ENCODE data around the gene DNAH7.
"Not testable (repeated sequence)": the region's sequence is repeated elsewhere in the genome, so short reads cannot be mapped to it uniquely, and the experiment has no call there.

DNAH7 gene

GRCh38 chr2:195709901-195710806 lies 358.5 kb downstream of the DNAH7 start:
- DNase-seq, result no peak

DNA sequence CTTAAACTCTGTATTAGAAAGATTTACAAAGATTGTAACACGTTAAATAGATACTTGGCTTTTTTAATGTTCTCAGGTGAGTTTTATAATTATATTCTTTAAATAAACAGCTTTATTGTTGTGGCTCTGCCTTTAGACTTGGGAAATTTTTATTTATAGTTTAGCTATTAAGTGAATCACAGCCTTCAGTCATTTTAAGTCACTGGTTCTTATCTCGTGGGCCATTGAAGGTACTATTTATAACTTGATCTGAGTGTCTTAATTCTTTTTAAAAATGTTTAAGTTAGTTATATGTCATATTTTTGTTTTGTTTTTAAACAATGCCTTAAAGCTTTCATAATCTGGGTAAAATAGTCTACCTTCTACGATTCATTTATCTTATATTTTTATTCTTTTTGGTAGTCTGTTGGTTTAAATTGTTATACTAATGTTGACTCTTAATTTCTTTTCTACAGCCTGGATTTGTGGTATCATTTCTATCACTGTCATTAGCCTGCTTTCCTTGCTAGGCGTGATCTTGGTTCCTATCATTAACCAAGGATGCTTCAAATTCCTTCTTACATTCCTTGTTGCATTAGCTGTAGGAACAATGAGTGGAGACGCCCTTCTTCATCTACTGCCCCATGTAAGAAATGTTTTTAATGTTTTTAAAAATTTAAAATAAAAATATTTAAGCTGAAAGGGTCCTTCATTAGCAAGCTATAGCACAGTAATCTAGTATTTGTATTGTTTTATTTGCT lies 362.3 kb downstream of the DNAH7 start:
- DNase-seq, result no peak

DNA sequence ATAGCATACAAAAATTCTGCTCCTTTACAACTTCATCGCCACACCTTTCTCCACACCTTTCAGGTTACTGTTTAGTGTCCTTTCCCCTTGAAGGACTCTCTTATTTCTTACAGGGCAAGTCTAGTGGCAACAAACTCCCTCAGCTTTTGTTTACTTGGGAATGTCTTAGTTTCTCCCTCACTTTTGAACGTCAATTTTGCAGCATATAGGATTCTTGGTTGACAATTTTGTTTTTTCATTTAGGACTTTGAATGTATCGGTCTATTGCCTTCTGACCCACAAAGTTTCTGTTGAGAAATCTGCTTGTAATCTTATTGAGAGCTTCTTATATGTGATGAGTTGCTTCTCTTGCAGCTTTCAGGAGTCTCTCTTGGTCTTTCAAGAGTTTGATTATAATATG lies 368.2 kb downstream of the DNAH7 start:
- DNase-seq, result no peak

DNA sequence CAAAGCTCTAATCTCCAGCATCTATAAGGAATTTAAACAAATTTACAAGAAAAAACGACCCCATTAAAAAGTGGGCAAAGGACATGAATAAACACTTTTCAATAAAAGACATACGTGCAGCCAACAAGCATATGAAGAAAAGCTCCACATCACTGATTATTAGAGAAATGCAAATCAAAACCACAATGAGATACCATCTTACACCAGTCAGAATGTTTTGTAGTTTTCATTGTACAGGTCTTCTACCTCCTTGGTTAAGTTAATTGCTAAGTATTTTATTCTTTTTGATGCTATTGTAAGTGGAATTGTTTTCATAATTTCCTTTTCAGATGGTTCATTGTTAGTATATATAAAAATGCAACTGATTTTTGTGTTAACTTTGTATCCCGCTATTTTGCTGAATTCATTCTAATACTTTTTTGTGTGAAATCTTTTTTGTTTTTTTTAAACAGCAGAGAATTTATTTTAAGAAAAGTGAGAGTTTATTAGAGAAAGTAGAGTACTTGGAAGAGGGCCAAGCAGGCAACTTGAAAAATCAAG lies 370.9 kb downstream of the DNAH7 start:
- no peak for DNase-seq

DNA sequence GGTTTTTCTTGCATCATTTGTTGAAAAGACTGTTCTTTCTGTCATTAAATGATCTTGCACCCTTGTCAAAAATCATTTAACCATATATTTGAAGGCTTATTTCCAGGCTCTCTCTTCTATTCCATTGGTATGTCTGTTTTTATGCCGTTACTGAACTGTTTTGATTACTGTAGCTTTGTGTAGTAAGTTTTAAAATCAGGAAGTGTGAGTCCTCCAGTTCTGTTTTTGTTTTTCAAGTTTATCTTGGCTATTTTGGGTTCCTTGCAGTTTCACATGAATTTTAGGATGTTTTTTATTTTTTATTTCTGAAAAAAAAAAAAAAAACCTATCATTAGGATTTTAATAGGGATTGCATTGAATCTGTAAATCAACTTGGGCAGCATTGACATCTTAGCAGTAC lies 372.6 kb downstream of the DNAH7 start:
- no peak for DNase-seq

GRCh38 chr2:195695002-195695631 lies 373.5 kb downstream of the DNAH7 start:
- no peak for DNase-seq

GRCh38 chr2:195694553-195694952 lies 374.1 kb downstream of the DNAH7 start:
- no peak for DNase-seq

GRCh38 chr2:195692531-195692930 lies 376.1 kb downstream of the DNAH7 start:
- DNase-seq, result not testable (repeated sequence)

Data from T-helper 9 cell (primary cell).